ENCODE results near the gene MC3R.

The MC3R gene

GRCh38 chr20:56204206-56204605 lies 44.3 kb upstream of the MC3R start:
- H3K36me3 ChIP-seq (ENCODE audit: low read length) = no peaks in the 10 kb centered on the region
- H3K9me3 ChIP-seq (ENCODE audit: insufficient read depth, low read length) = peaks cover 7% of the 10 kb centered on the region; the same call in 1 of the 2 replicates
- no peaks in the 10 kb centered on the region for H3K79me2 ChIP-seq (ENCODE audit: insufficient read depth, low read length)
- no peak overlapping the region for H3K9ac ChIP-seq (ENCODE audit: low read length)
- no peaks in the 10 kb centered on the region for H4K20me1 ChIP-seq (ENCODE audit: low read depth, low read length)
- no peaks in the 10 kb centered on the region for H3K27me3 ChIP-seq (ENCODE audit: low read length)
- no peak overlapping the region for H3K4me2 ChIP-seq (ENCODE audit: low read depth, low read length, poor library complexity, severe bottlenecking)
- no peak overlapping the region for H3K4me3 ChIP-seq (ENCODE audit: insufficient read depth, low read length, poor library complexity, severe bottlenecking)
- no peak overlapping the region for H3K27ac ChIP-seq (ENCODE audit: low read depth, low read length)
- H2AFZ ChIP-seq (ENCODE audit: low read depth, low read length, severe bottlenecking) = no peak overlapping the region
- no peaks in the 10 kb centered on the region for H3F3A ChIP-seq (ENCODE audit: insufficient read depth)
- no peak for TF ChIP-seq EZH2phosphoT487 (conservative IDR thresholded peaks at IDR 0.05; ENCODE audit: low read length)
- no peak for TF ChIP-seq CTCF (IDR thresholded peaks at IDR 0.05; ENCODE audit: insufficient read depth, low read length, poor library complexity, severe bottlenecking)
- no peaks in the 10 kb centered on the region for H3K9me2 ChIP-seq (replicated peaks; ENCODE audit: insufficient read depth, low read length)

- no peak overlapping the region for H3K4me3 ChIP-seq (ENCODE audit: insufficient read depth, low read length, poor library complexity, severe bottlenecking)
- H3K9me3 ChIP-seq (ENCODE audit: insufficient read depth, low read length) = peaks cover 4% of the 10 kb centered on the region; the same call in 1 of the 2 replicates
- no peak overlapping the region for H2AFZ ChIP-seq (ENCODE audit: low read depth, low read length, severe bottlenecking)
- H3K79me2 ChIP-seq (ENCODE audit: insufficient read depth, low read length) = no peaks in the 10 kb centered on the region
- no peaks in the 10 kb centered on the region for H3K36me3 ChIP-seq (ENCODE audit: low read length)
- no peaks in the 10 kb centered on the region for H3K27me3 ChIP-seq (ENCODE audit: low read length)
- H3K27ac ChIP-seq (ENCODE audit: low read depth, low read length) = no peak overlapping the region
- no peaks in the 10 kb centered on the region for H4K20me1 ChIP-seq (ENCODE audit: low read depth, low read length)
- H3K9me2 ChIP-seq (replicated peaks; ENCODE audit: insufficient read depth, low read length) = no peaks in the 10 kb centered on the region
- no peak overlapping the region for H3K4me2 ChIP-seq (ENCODE audit: low read depth, low read length, poor library complexity, severe bottlenecking)
- no peaks in the 10 kb centered on the region for H3F3A ChIP-seq (ENCODE audit: insufficient read depth)
- no peak for TF ChIP-seq CTCF (IDR thresholded peaks at IDR 0.05; ENCODE audit: insufficient read depth, low read length, poor library complexity, severe bottlenecking)
- no peak for TF ChIP-seq EZH2phosphoT487 (conservative IDR thresholded peaks at IDR 0.05; ENCODE audit: low read length)
- no peak overlapping the region for H3K9ac ChIP-seq (ENCODE audit: low read length)
Observed at GRCh38 chr20:56205346-56205745, 43.2 kb upstream of the MC3R start.

GRCh38 chr20:56207656-56208055 lies 40.9 kb upstream of the MC3R start:
- H3K27me3 ChIP-seq (ENCODE audit: low read length) = no peaks in the 10 kb centered on the region
- no peaks in the 10 kb centered on the region for H3K36me3 ChIP-seq (ENCODE audit: low read length)
- H3K9ac ChIP-seq (ENCODE audit: low read length) = no peak overlapping the region
- H3F3A ChIP-seq (ENCODE audit: insufficient read depth) = no peaks in the 10 kb centered on the region
- no peaks in the 10 kb centered on the region for H4K20me1 ChIP-seq (ENCODE audit: low read depth, low read length)
- no peak overlapping the region for H3K4me2 ChIP-seq (ENCODE audit: low read depth, low read length, poor library complexity, severe bottlenecking)
- H3K9me3 ChIP-seq (ENCODE audit: insufficient read depth, low read length) = no peaks in the 10 kb centered on the region
- no peak overlapping the region for H3K27ac ChIP-seq (ENCODE audit: low read depth, low read length)
- TF ChIP-seq CTCF (IDR thresholded peaks at IDR 0.05; ENCODE audit: insufficient read depth, low read length, poor library complexity, severe bottlenecking) = no peak
- no peak for TF ChIP-seq EZH2phosphoT487 (conservative IDR thresholded peaks at IDR 0.05; ENCODE audit: low read length)
- no peak overlapping the region for H2AFZ ChIP-seq (ENCODE audit: low read depth, low read length, severe bottlenecking)
- no peaks in the 10 kb centered on the region for H3K9me2 ChIP-seq (replicated peaks; ENCODE audit: insufficient read depth, low read length)
- no peaks in the 10 kb centered on the region for H3K79me2 ChIP-seq (ENCODE audit: insufficient read depth, low read length)
- no peak overlapping the region for H3K4me3 ChIP-seq (ENCODE audit: insufficient read depth, low read length, poor library complexity, severe bottlenecking)

Measured in SU-DHL-6 (cell line).